ENCODE measurements around the gene SH3BGRL3.

The SH3BGRL3 gene

DNA sequence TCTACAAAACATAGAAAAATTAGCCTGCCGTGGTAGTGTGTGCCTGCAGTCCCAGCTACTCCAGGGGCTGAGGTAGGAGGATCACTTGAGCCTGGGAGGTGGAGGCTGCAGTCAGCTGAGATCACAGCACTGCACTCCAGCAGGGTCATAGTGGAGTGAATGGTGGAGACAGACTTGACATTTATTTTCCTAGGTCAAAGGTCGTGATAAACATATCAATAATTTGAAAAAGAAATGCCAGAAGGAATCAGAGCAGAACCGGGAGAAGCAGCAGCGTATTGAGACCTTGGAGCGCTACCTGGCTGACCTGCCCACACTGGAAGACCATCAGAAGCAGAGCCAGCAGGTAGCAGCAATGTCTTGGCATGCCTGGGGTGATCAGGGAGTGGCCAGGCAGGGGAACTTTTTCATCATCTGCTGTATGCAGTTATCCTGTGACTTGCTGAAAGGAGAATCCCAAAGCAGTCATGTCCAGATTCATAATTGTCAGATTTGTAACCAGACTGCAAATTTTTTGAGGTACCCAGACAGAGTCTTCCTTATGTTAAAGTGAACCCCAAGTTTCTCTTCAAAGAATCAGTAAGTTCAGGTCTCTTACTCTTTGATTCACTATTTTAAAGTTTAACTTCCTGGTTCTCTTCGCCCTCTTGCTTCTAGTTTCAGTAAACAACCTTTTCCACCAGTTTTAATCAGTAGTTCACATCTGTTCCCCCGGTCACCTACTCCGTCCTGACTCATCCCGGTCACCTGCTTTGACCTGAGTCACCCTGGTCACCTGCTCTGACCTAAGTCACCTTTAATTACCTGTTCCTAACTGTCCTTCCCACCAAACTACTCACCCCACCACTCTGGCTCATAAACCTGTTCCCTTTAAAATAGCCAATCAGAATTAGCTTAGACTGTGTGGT, 11.3 kb upstream of the SH3BGRL3 start:
- TF ChIP-seq, protein P1, sequence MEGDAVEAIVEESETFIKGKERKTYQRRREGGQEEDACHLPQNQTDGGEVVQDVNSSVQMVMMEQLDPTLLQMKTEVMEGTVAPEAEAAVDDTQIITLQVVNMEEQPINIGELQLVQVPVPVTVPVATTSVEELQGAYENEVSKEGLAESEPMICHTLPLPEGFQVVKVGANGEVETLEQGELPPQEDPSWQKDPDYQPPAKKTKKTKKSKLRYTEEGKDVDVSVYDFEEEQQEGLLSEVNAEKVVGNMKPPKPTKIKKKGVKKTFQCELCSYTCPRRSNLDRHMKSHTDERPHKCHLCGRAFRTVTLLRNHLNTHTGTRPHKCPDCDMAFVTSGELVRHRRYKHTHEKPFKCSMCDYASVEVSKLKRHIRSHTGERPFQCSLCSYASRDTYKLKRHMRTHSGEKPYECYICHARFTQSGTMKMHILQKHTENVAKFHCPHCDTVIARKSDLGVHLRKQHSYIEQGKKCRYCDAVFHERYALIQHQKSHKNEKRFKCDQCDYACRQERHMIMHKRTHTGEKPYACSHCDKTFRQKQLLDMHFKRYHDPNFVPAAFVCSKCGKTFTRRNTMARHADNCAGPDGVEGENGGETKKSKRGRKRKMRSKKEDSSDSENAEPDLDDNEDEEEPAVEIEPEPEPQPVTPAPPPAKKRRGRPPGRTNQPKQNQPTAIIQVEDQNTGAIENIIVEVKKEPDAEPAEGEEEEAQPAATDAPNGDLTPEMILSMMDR (IDR thresholded peaks at IDR 0.05; ENCODE audit: extremely low read depth, insufficient read depth, missing control alignments) = no peak
- in situ Hi-C loops (cut with MboI; ENCODE audit: low pct_unique_long_range_greater_than_20kb, low sequenced_read_pairs, unreplicated experiment) = no loop called here
- no peak for DNase-seq (ENCODE audit: low spot score)

- in situ Hi-C loops (cut with MboI; ENCODE audit: low pct_unique_long_range_greater_than_20kb, low sequenced_read_pairs, unreplicated experiment) = no loop called here
- TF ChIP-seq, protein P1 (IDR thresholded peaks at IDR 0.05; ENCODE audit: extremely low read depth, insufficient read depth, missing control alignments) = no peak
- DNase-seq (ENCODE audit: low spot score) = no peak
Observed at GRCh38 chr1:26269198-26269550, 10.7 kb upstream of the SH3BGRL3 start.

GRCh38 chr1:26274801-26275425, 5.0 kb upstream of the SH3BGRL3 start:
- DNase-seq (ENCODE audit: low spot score) = no peak
- TF ChIP-seq, protein P1 (IDR thresholded peaks at IDR 0.05; ENCODE audit: extremely low read depth, insufficient read depth, missing control alignments) = no peak
- in situ Hi-C loops (cut with MboI; ENCODE audit: low pct_unique_long_range_greater_than_20kb, low sequenced_read_pairs, unreplicated experiment) = no loop called here

- in situ Hi-C loops (cut with MboI; ENCODE audit: low pct_unique_long_range_greater_than_20kb, low sequenced_read_pairs, unreplicated experiment) = no loop called here
- TF ChIP-seq, protein P1 (IDR thresholded peaks at IDR 0.05; ENCODE audit: extremely low read depth, insufficient read depth, missing control alignments) = peak; percentile 83
- DNase-seq (ENCODE audit: low spot score) = peak; percentile 76
Observed at GRCh38 chr1:26275580-26276431, 4.1 kb upstream of the SH3BGRL3 start.

GRCh38 chr1:26276432-26276838, 3.5 kb upstream of the SH3BGRL3 start:
- TF ChIP-seq, protein P1 (IDR thresholded peaks at IDR 0.05; ENCODE audit: extremely low read depth, insufficient read depth, missing control alignments) = no peak
- DNase-seq (ENCODE audit: low spot score) = no peak
- in situ Hi-C loops (cut with MboI; ENCODE audit: low pct_unique_long_range_greater_than_20kb, low sequenced_read_pairs, unreplicated experiment) = no loop called here

- TF ChIP-seq, protein P1 (IDR thresholded peaks at IDR 0.05; ENCODE audit: extremely low read depth, insufficient read depth, missing control alignments) = no peak
- in situ Hi-C loops (cut with MboI; ENCODE audit: low pct_unique_long_range_greater_than_20kb, low sequenced_read_pairs, unreplicated experiment) = no loop called here
- DNase-seq (ENCODE audit: low spot score) = no peak
Observed at GRCh38 chr1:26277261-26277661, 2.6 kb upstream of the SH3BGRL3 start.

All from GM13977 (cell line).